ENCODE measurements around the gene PKN3. TPM values are rescaled to one million over a fixed set of nuclear protein-coding genes. Genes with fewer than 3 reads are reported as not detected.

The PKN3 gene
- total RNA-seq, 1 experiment from 2014 or later: 9.3 TPM

DNA sequence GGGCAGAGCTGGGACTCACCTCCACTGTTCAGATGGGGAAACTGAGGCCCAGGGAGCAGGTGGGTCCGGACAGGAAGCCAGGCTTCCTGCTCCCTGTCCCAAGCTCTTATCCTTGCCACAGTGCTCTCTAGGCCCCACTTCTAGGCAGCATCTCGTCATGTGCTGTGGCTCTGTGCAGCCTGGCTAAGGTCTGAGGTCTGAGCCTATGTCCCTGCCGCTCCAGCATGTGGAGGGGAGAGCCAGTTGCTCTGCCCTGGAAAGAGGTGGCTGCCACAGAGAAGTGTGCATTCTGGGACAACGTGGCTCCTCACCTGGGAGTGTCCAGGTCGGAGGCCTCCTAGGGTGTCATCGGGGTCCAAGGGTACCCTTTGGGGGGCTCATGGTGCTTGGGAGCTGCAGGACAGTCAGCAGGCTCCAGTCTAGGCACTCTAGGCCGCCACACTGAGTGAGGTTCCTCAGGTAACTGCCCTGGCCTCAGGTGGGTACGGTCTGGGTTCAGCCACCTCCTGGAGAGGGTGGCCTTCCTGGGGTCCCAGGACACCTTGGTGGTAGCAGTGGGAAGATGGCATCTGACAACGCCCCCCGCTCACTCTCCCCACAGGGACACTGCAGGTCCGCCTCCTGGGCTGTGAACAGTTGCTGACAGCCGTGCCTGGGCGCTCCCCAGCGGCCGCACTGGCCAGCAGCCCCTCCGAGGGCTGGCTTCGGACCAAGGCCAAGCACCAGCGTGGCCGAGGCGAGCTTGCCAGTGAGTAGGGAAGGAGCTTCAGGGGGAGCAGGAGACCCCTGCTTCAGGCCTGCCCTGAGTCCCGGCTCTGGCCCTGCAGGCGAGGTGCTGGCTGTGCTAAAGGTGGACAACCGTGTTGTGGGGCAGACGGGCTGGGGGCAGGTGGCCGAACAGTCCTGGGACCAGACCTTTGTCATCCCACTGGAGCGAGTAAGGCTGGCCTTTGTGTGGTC lies 10.4 kb downstream of the PKN3 start:
- no peak for DNase-seq (ENCODE audit: low read depth)
- in situ Hi-C loops (cut with HindIII; ENCODE audit: low pct_unique_long_range_greater_than_20kb, low sequenced_read_pairs): no loop called here

DNA sequence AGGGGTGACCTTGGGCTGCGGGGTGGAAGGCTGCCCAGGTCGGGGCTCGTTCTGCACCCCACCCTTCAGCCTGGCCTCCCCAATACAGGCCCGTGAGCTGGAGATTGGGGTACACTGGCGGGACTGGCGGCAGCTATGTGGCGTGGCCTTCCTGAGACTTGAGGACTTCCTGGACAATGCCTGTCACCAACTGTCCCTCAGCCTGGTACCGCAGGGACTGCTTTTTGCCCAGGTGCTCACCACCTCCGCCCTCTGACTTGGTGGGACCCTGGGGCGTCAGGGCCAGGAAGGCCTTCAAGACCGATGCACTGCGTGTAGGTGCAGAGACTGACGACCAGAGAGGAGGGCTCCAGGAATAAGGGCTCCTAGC lies 11.1 kb downstream of the PKN3 start:
- in situ Hi-C loops (cut with HindIII; ENCODE audit: low pct_unique_long_range_greater_than_20kb, low sequenced_read_pairs): no loop called here
- DNase-seq (ENCODE audit: low read depth): no peak

DNA sequence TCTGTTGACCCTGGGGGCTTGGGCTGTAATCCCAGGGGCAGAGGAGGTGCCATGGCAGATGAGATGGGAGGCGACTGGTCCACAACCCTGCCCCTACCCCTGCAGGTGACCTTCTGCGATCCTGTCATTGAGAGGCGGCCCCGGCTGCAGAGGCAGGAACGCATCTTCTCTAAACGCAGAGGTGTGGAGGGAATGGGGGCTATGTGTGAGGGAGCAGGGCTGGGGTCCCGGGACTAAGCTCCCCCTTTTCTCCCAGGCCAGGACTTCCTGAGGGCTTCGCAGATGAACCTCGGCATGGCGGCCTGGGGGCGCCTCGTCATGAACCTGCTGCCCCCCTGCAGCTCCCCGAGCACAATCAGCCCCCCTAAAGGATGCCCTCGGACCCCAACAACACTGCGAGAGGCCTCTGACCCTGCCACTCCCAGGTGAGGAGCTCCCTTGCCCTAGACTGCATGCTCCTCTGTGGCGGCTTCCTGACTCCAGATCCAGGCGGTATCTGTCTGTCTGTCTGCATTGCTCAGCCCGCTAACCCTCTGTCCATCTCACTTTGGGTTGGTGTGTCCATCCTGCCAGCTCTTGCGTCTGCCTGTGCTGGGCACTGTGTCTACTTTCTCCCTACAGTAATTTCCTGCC lies 11.8 kb downstream of the PKN3 start:
- DNase-seq (ENCODE audit: low read depth): no peak
- in situ Hi-C loops (cut with HindIII; ENCODE audit: low pct_unique_long_range_greater_than_20kb, low sequenced_read_pairs): no loop called here

DNA sequence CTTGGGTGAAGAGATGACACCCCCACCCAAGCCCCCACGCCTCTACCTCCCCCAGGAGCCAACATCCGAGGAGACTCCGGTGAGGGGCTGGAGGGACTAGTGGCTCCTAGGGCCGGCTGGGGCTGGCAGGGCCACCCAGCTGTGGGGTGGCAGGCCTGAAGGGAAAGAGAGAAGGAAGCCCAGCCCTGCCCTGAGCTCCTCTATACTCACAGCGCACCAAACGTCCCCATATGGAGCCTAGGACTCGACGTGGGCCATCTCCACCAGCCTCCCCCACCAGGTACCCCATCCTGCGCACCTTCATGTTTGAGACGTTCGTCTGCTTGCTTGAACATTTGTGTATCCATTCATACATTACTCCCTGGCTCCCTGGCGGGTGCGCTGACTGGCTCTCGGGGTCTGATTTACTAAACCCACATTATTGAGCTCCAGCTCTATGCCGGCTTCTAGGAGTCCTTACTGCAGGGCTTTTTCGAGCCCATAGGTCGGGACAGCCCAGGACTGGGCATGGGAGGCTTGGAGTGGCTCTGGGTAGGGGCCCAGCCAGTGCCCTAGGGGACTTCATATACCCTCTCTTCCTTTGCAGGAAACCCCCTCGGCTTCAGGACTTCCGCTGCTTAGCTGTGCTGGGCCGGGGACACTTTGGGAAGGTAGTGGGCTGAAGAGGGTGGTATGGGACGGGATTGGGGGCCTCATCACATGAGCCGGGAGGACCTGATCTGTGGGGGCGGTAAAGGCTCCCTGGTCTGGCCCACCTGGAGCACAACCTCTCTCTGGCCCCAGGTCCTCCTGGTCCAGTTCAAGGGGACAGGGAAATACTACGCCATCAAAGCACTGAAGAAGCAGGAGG lies 12.5 kb downstream of the PKN3 start:
- in situ Hi-C loops (cut with HindIII; ENCODE audit: low pct_unique_long_range_greater_than_20kb, low sequenced_read_pairs): no loop called here
- DNase-seq (ENCODE audit: low read depth): no peak

DNA sequence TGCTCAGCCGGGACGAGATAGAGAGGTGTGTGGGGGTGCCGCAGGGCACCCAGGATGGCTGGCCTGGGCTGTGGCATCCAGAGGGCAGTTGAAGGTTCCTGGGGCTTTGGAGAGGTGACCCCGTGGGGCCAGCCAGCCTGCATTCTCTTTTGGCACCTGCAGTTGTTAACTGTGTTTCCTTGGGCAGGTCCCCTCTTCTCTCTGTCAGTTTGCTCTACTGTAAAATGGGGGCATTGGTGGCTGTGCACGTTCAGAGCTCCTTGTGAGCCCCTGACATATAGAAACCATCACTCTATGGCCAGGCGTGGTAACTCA lies 13.1 kb downstream of the PKN3 start:
- DNase-seq (ENCODE audit: low read depth): no peak
- in situ Hi-C loops (cut with HindIII; ENCODE audit: low pct_unique_long_range_greater_than_20kb, low sequenced_read_pairs): no loop called here

DNA sequence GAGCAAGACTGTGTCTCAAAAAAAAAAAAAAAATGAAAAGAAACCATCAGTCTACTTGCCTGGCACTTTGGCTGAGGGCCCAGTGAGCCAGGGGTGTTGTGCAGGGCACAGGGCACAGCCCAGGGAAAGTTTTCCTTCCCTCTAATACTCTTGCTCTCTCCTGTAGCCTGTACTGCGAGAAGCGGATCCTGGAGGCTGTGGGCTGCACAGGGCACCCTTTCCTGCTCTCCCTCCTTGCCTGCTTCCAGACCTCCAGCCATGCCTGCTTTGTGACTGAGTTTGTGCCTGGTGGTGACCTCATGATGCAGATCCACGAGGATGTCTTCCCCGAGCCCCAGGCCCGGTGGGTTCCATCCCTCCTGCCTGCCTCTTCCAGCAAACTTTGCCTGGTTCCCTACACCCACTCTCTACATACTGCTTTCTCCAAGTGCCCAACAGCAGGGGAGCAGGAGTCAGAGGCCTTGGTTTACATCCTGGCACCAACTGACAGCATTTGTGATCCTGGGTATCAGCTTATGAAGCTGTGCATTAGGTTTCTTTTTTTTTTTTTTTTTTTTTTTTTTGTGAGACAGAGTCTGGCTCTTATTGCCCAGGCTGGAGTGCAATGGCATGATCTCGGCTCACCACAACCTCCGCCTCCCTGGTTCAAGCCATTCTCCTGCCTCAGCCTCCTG lies 14.4 kb downstream of the PKN3 start:
- in situ Hi-C loops (cut with HindIII; ENCODE audit: low pct_unique_long_range_greater_than_20kb, low sequenced_read_pairs): no loop called here

DNA sequence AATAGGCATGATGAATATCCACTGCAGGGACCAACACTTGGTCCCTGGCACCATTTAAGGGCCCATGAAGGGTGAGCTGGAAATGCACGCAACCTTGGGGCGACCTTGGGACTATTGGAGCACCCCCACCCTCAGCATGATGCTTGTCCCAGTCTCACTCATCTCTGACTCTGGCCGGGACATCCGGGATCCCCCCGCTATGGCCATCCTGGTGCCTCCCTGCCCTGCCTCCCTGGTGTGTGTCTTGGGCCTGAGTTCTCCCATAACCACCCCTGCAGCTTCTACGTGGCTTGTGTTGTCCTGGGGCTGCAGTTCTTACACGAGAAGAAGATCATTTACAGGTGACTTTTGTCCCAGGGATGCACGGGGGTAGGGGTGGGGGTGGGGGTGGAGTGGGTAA lies 15.7 kb downstream of the PKN3 start:
- in situ Hi-C loops (cut with HindIII; ENCODE audit: low pct_unique_long_range_greater_than_20kb, low sequenced_read_pairs): no loop called here
- DNase-seq (ENCODE audit: low read depth): no peak

More for the DNA sequence above, 14.4 kb downstream of the PKN3 start:
- DNase-seq (ENCODE audit: low read depth): no peak

DNA sequence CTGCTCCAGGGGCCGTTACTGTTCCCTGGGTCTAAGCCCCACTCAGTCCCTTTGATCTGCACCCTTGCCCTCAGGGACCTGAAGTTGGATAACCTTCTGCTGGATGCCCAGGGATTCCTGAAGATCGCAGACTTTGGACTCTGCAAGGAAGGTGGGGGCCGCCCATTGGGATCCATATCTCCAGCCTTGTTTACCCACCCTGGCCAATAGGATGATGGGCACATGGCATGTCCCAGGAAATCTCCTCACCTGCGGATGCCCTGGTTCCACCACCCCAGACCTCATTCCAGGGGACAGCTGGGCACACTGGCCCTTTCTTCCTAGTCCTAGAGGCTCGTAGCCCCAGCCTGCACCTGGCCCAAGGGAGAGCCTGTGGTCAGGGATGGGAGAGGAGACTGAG lies 16.2 kb downstream of the PKN3 start:
- no peak for DNase-seq (ENCODE audit: low read depth)
- in situ Hi-C loops (cut with HindIII; ENCODE audit: low pct_unique_long_range_greater_than_20kb, low sequenced_read_pairs): no loop called here

DNA sequence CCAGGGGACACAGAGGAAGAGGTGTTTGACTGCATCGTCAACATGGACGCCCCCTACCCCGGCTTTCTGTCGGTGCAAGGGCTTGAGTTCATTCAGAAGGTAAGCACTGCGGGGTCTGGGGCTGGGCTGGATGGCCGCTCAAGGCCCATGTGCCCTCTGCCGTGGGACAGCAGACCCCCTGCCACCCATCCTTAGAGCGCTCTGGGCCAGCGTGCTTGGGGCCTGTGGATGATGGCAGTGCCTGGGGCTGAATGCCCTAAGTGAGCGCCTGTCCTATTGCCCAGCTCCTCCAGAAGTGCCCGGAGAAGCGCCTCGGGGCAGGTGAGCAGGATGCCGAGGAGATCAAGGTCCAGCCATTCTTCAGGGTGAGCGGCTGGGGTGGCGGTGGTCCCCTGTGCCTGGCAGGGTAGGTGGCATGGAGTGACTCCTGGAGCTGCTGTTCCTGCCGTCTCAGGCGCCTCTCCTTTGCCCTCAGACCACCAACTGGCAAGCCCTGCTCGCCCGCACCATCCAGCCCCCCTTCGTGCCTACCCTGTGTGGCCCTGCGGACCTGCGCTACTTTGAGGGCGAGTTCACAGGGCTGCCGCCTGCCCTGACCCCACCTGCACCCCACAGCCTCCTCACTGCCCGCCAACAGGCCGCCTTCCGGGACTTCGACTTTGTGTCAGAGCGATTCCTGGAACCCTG lies 17.8 kb downstream of the PKN3 start:
- no peak for DNase-seq (ENCODE audit: low read depth)
- in situ Hi-C loops (cut with HindIII; ENCODE audit: low pct_unique_long_range_greater_than_20kb, low sequenced_read_pairs): no loop called here

DNA sequence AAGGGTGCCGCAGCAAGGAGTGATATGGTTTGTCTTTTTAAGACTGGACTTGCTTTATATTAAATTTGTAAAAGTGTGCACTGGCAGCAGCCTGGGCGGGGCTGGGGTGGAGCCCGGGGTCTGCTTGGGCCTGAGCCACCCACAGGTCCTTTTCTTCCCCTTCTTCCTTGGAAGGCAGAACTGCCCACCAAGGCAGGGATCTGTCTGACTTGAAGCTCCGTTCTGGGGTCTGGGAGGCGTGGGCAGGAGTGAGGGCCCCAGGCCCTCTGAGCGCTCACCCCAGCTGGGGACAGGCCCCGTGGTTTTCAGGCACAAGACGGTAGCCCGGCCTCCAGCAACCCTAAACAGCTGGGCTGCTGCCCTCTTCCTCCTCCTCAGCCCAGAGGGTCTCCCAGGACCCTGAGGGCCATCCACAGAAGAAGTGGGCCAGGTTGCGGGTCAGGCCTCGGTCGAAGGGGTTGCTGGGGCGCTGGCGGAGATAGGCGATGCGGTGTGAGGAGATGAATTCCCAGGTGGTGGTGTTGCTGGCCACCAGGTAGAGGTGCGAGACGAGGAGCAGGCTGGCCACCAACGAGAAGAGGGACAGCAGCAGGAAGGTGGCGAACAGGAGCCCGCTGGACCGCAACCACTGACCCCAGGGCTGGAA lies 18.7 kb downstream of the PKN3 start:
- in situ Hi-C loops (cut with HindIII; ENCODE audit: low pct_unique_long_range_greater_than_20kb, low sequenced_read_pairs): no loop called here

DNA sequence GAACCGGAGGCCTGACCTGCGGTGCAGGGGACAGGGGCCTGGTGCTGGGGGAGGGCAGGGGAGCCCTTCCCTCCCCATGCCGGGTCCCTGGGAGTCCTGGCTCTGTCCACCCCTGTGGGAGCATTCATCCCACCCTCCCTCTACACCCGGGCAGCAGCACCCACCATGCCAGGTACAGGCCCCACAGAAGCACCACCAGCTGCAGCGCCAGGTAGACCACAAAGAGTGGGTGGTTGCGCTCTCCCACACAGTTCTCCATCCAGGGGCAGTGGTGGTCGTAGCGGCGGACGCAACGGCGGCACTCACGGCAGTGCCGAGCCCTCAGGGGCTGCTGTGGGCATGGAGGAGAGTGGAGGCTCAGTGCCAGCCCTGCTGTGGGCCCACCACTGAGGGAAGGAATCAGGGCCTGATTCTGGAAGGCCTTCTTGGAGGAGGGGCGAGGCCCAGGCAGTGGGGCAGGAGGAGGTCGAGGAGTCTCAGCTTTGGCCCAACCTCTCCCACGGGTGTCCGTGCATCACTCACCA lies 19.2 kb downstream of the PKN3 start:
- DNase-seq (ENCODE audit: low read depth): no peak
- in situ Hi-C loops (cut with HindIII; ENCODE audit: low pct_unique_long_range_greater_than_20kb, low sequenced_read_pairs): no loop called here

More for the DNA sequence above, 18.7 kb downstream of the PKN3 start:
- no peak for DNase-seq (ENCODE audit: low read depth)

DNA sequence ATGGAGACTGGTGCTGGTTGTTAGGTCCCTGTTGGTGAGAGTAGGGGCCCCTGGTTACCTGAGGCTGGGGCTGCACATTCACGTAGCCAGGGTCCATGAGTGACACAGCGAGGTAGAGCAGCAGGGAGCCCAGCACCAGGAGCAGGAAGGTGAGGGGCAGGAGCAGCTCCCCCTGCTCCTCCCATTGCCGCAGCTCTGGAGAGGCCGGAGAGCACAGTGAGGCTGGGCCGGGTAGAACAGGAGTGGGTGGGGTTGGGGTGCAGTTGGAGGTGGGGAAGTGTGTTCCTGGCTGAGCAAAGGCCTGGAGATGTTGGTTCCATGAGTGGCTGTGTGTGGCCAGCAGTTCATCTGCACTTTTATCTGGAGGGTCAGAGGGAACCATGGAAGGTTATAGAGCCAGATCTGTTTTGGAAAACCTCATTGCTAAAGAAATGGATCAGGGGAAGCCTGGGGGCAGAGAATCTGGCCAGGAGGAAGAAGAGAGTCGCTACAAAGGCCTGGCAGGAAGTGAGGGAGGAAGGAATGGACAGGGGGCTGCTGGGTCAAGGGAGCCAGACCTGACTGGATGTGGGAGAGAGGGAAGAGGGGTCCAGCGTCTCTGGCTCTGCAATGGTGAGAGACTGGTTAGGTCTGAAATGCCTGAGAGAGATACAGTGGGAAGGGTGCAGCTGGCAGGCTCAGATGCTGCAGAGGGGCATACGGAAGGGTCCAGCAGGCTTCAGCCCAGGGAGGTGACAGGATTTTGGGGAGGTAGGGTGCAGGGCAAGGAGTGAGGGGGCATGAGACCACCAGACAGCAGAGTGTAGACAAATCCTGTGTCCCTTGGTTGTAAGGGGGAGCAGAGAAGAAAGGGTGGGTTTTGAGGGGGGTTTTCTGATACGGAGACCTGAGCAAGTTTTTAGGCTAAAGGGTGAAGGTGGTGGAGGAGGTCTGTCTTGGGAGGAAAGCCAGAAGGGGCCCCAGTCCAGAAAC lies 20.4 kb downstream of the PKN3 start:
- in situ Hi-C loops (cut with HindIII; ENCODE audit: low pct_unique_long_range_greater_than_20kb, low sequenced_read_pairs): no loop called here
- DNase-seq (ENCODE audit: low read depth): no peak

DNA sequence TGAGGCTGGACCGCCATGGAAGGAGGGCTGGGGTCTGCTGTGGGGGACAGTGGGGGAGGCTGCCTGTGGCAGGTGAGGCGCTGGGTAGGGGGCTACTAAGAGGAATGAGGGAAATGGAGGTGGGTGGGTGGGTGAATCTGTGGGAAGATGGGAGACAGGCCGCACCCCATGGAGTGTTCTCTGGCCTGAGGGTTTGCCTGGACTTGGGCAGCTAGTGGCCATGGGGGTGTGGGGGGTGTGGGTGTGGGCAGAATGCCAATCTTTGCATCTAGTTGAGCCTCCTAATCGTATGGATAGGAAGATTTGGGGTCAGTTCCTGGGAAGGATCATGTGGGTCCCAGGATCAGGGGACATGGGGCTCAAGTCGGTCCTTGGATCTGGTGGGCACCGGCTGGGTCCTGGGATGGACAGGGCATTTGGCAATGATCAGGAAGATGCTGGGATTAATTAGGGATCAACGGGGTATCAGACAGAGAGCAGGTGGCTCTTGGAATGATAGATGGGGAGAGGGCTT lies 21.1 kb downstream of the PKN3 start:
- DNase-seq (ENCODE audit: low read depth): no peak
- in situ Hi-C loops (cut with HindIII; ENCODE audit: low pct_unique_long_range_greater_than_20kb, low sequenced_read_pairs): no loop called here

DNA sequence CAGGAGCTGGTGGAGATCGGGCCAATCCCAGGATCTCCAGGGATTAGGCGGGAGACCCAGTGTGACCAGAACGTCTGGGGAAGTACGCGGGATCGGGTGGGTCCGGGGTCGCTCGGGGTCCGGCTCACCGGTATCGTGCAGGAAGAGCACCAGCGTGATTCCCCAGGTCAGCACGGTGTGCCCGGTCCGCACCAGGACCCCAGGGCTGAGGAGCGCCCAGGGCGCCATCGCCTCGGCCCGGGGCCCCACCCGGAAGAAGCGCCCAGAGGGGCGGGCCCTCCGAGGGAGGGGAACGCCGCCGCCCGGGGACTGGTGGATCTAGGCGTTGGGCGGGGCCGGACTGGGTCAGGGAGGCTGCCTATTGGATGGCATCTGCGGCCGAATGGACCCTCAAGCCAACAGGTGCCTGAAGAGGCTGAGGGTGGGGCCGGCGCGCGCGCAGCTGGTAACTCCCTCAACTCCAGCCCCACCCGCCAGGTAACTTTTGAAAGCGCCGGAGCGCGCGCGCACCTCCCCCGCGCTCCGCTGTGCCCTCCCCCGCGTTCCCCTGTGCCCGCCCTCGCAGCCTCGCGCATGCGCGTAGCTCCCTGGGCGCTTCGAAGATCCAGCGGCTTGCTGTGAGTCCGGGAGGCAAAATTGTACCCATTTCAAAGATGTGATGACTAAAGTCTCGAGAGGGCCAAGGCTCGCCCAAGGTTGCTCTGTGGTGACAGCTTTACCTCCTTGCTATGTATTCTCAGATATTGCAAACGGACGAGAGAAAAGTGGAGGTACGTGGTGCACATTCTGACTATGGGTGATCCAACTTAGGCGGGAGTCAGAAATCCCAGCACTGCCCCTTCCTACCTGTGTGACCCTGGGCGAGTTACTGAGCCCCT lies 21.8 kb downstream of the PKN3 start, which contains the start of gene ZDHHC12:
ZDHHC12 (minus strand) TSS at position 262 of the 878 bp plus-strand sequence; CDS start at position 228, 34 bp downstream.
- in situ Hi-C loops (cut with HindIII; ENCODE audit: low pct_unique_long_range_greater_than_20kb, low sequenced_read_pairs): no loop called here
- peak; percentile 97 for DNase-seq (ENCODE audit: low read depth)

DNA sequence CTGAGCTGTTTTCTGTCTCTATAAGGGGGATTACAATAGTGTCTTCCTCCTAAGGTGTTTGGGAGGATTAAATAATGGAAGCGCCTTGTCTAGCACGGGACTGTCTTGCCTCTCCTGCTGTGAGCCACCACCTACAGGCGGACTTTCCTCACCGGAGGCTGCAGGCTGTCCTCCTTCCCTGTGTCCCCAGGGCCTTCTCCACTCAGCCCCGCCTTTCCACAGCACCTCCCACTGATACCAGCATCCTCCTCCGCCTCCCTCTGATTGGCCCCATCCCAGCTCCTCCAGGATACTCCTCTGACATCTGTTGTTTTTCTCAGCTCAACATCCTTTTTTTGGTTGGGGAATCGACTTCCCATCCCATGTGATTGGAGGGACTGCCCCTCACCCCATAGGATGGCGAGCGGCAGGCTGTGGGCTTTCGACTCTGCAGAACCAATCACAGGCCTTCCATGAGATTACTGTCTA lies 22.5 kb downstream of the PKN3 start:
- in situ Hi-C loops (cut with HindIII; ENCODE audit: low pct_unique_long_range_greater_than_20kb, low sequenced_read_pairs): no loop called here
- peak; percentile 92 for DNase-seq (ENCODE audit: low read depth)

All from Caki2 (cell line).